ENCODE data around the gene SLCO1A2. TPM values are rescaled to one million over a fixed set of nuclear protein-coding genes. Genes with fewer than 3 reads are reported as not detected.

The SLCO1A2 gene
- total RNA-seq, 1 experiment from 2014 or later = not detected

DNA sequence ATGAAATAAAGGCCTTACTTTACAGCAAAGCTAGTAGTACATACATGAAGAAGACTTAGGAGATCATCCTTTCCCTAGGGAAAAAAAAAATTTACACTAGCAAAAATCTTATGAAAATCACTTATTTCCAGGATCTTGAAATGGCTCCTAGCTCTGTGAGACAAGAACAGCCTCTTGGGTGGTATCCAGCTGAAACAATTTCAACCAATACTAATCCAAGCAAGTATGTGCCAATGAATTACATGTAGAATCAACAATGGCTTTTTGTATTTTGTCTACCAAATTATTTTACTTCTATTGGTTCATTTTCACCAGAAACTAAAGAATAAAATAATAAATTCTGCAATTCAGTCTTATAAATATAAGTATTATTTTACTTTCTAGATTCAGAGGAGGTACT, 2.7 kb upstream of the SLCO1A2 start:
- intact Hi-C loops (cut with micrococcal nuclease; ENCODE audit: unreplicated experiment) = no loop called here
- H3K4me1 ChIP-seq (ENCODE audit: control insufficient read depth, insufficient read depth, low read length) = no peaks in the 10 kb centered on the region

DNA sequence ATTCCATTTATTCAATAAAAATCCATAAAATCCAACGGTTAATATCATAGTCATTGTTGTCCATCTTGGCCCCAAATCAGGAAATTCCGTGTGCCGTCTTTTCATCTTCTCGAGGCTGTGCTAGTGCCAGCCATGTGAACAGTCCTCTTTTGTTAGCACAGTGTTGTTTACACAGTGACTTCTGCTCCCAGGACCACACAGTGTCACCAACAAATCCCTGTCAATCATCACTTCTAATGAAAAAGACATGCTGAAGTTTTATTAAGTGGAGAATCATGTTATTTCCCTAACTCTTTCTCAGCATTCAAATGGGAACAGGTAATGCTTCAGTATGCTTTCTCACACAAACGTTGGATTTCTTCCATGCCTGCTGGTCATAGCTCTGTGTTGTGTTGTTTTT, 1.9 kb upstream of the SLCO1A2 start:
- Histone ChIP-seq H3K4me1 (ENCODE audit: control insufficient read depth, insufficient read depth, low read length) (no peaks in the 10 kb centered on the region), H3K4me3 (ENCODE audit: low read depth in 2 of 2, low read length in 2 of 2) (no peak overlapping the region), H3K9me3 (ENCODE audit: control insufficient read depth, insufficient read depth, low read depth, low read length) (no peaks in the 10 kb centered on the region), H3K27me3 (ENCODE audit: control insufficient read depth, insufficient read depth, low read length) (no peaks in the 10 kb centered on the region), H3K27ac (ENCODE audit: low read length) (no peak overlapping the region), H3K36me3 (ENCODE audit: control insufficient read depth, insufficient read depth, low read length) (no peaks in the 10 kb centered on the region)
- BruUV-seq (replicated peaks) = no TSS peak
- ATAC-seq (no peak), DNase-seq (ENCODE audit: low read depth, low spot score) (no peak)
- POLR2A ChIA-PET = no interaction called here
- CTCF ChIA-PET = no interaction called here
- intact Hi-C loops (cut with micrococcal nuclease; ENCODE audit: unreplicated experiment) (no loop called here), in situ Hi-C loops (cut with HindIII; ENCODE audit: low pct_unique_long_range_greater_than_20kb, low sequenced_read_pairs) (no loop called here)
- TF ChIP-seq CTCF (IDR thresholded peaks at IDR 0.05) (no peak), POLR2AphosphoS5 (IDR thresholded peaks at IDR 0.05; ENCODE audit: low read depth, low read length) (no peak), TCF7L2 (IDR thresholded peaks at IDR 0.05; ENCODE audit: low read depth, low read length) (no peak), SIN3A (IDR thresholded peaks at IDR 0.05; ENCODE audit: borderline replicate concordance, insufficient read depth, low read depth, low read length) (no peak)
- TF ChIP-seq, protein P1, sequence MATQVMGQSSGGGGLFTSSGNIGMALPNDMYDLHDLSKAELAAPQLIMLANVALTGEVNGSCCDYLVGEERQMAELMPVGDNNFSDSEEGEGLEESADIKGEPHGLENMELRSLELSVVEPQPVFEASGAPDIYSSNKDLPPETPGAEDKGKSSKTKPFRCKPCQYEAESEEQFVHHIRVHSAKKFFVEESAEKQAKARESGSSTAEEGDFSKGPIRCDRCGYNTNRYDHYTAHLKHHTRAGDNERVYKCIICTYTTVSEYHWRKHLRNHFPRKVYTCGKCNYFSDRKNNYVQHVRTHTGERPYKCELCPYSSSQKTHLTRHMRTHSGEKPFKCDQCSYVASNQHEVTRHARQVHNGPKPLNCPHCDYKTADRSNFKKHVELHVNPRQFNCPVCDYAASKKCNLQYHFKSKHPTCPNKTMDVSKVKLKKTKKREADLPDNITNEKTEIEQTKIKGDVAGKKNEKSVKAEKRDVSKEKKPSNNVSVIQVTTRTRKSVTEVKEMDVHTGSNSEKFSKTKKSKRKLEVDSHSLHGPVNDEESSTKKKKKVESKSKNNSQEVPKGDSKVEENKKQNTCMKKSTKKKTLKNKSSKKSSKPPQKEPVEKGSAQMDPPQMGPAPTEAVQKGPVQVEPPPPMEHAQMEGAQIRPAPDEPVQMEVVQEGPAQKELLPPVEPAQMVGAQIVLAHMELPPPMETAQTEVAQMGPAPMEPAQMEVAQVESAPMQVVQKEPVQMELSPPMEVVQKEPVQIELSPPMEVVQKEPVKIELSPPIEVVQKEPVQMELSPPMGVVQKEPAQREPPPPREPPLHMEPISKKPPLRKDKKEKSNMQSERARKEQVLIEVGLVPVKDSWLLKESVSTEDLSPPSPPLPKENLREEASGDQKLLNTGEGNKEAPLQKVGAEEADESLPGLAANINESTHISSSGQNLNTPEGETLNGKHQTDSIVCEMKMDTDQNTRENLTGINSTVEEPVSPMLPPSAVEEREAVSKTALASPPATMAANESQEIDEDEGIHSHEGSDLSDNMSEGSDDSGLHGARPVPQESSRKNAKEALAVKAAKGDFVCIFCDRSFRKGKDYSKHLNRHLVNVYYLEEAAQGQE (IDR thresholded peaks at IDR 0.05; ENCODE audit: insufficient read depth in 1 of 2, low read depth in 2 of 2, low read length in 1 of 2) = no peak

More for the DNA sequence above, 2.7 kb upstream of the SLCO1A2 start:
- TF ChIP-seq SIN3A (IDR thresholded peaks at IDR 0.05; ENCODE audit: borderline replicate concordance, insufficient read depth, low read depth, low read length) (no peak), TCF7L2 (IDR thresholded peaks at IDR 0.05; ENCODE audit: low read depth, low read length) (no peak), POLR2AphosphoS5 (IDR thresholded peaks at IDR 0.05; ENCODE audit: low read depth, low read length) (no peak), CTCF (IDR thresholded peaks at IDR 0.05) (no peak)
- TF ChIP-seq, protein P1 (IDR thresholded peaks at IDR 0.05; ENCODE audit: insufficient read depth in 1 of 2, low read depth in 2 of 2, low read length in 1 of 2) = no peak
- ATAC-seq (no peak), DNase-seq (ENCODE audit: low read depth, low spot score) (no peak)
- ChIA-PET POLR2A (no interaction called here), CTCF (no interaction called here)
- no peaks in the 10 kb centered on the region for H3K9me3 ChIP-seq (ENCODE audit: control insufficient read depth, insufficient read depth, low read depth, low read length)
- no peak overlapping the region for H3K4me3 ChIP-seq (ENCODE audit: low read depth in 2 of 2, low read length in 2 of 2)
- H3K27ac ChIP-seq (ENCODE audit: low read length) = no peak overlapping the region
- in situ Hi-C loops (cut with HindIII; ENCODE audit: low pct_unique_long_range_greater_than_20kb, low sequenced_read_pairs) = no loop called here
- no TSS peak for BruUV-seq (replicated peaks)
- no peaks in the 10 kb centered on the region for H3K27me3 ChIP-seq (ENCODE audit: control insufficient read depth, insufficient read depth, low read length)
- H3K36me3 ChIP-seq (ENCODE audit: control insufficient read depth, insufficient read depth, low read length) = no peaks in the 10 kb centered on the region

All from Panc1 (cell line).